Stimulated activated CD4-positive, alpha-beta T cell treated with anti-CD3 and anti-CD28 coated beads, TNF-alpha, amount 100 ng/mL, for 24 hours (primary cell): ENCODE measurements around the gene FMNL2.
"Not testable (repeated sequence)": the region's sequence is repeated elsewhere in the genome, so short reads cannot be mapped to it uniquely, and the experiment has no call there.

Source experiments
- DNase-seq, 3 experiments: peaks; one replicate each; pipeline ENCODE4 v3.0.0-alpha.2; 2020; ENCODE audit warnings: low read depth in 3 of 3

The FMNL2 gene

GRCh38 chr2:152522446-152522845, 187.5 kb downstream of the FMNL2 start:
- DNase-seq = not testable (repeated sequence)

- no peak for DNase-seq
Measured at GRCh38 chr2:152523091-152523490, 188.1 kb downstream of the FMNL2 start.

GRCh38 chr2:152525277-152525838, 190.4 kb downstream of the FMNL2 start:
- no peak for DNase-seq

- no peak for DNase-seq
Measured at GRCh38 chr2:152529420-152530115, 194.6 kb downstream of the FMNL2 start.

- no peak for DNase-seq
Measured at GRCh38 chr2:152532241-152532640, 197.3 kb downstream of the FMNL2 start.

- DNase-seq = no peak
Measured at GRCh38 chr2:152534460-152535135, 199.6 kb downstream of the FMNL2 start.

GRCh38 chr2:152537081-152537651, 202.2 kb downstream of the FMNL2 start:
- DNase-seq = no peak

- no peak for DNase-seq
Measured at GRCh38 chr2:152539424-152539823, 204.4 kb downstream of the FMNL2 start.

- no peak for DNase-seq
Measured at GRCh38 chr2:152541712-152542111, 206.7 kb downstream of the FMNL2 start.

GRCh38 chr2:152542337-152542994, 207.5 kb downstream of the FMNL2 start:
- no peak for DNase-seq

GRCh38 chr2:152542995-152543481, 208.1 kb downstream of the FMNL2 start:
- no peak for DNase-seq

GRCh38 chr2:152543717-152544116, 208.7 kb downstream of the FMNL2 start:
- DNase-seq = no peak

GRCh38 chr2:152544638-152545037, 209.7 kb downstream of the FMNL2 start:
- no peak for DNase-seq

GRCh38 chr2:152546230-152546837, 211.4 kb downstream of the FMNL2 start:
- no peak for DNase-seq

- DNase-seq = no peak
Measured at GRCh38 chr2:152548111-152548875, 213.3 kb downstream of the FMNL2 start.

- DNase-seq = no peak
Measured at GRCh38 chr2:152548996-152549395, 214.0 kb downstream of the FMNL2 start.

- DNase-seq = no peak
Measured at GRCh38 chr2:152549423-152549822, 214.4 kb downstream of the FMNL2 start.

- no peak for DNase-seq
Measured at GRCh38 chr2:152550386-152550785, 215.4 kb downstream of the FMNL2 start.

GRCh38 chr2:152552888-152553287, 217.9 kb downstream of the FMNL2 start:
- no peak for DNase-seq

GRCh38 chr2:152553518-152553917, 218.5 kb downstream of the FMNL2 start:
- DNase-seq = no peak

- no peak for DNase-seq
Measured at GRCh38 chr2:152555048-152555447, 220.1 kb downstream of the FMNL2 start.
